Fibroblast of lung (primary cell): ENCODE data around the gene OR4K2.

Source experiments
- CTCF ChIP-seq, 2 donors: IDR thresholded peaks in 1 of 2; conservative IDR thresholded peaks in 1 of 2; 1 replicate in 1 of 2; 2 replicates in 1 of 2; pipeline ENCODE4 v1.5.1; 2011 to 2012; ENCODE audit warnings: low read length in 2 of 2, control low read depth in 1 of 2, inconsistent platforms in 1 of 2, low read depth in 1 of 2, mild to moderate bottlenecking in 1 of 2
- EZH2 ChIP-seq: IDR thresholded peaks from 2 replicates; pipeline ENCODE4 v1.5.1; 2012; ENCODE audit warnings: low read length, control low read depth, mild to moderate bottlenecking; ENCODE audit errors: missing control alignments

- TF ChIP-seq CTCF (conservative IDR thresholded peaks at IDR 0.05 in 1 of 2, IDR thresholded peaks at IDR 0.05 in 1 of 2; ENCODE audit: low read depth in 1 of 2, low read length in 2 of 2) (no peak), EZH2 (no peak)
Measured at GRCh38 chr14:19906665-19907064, 31.7 kb downstream of the OR4K2 start.
